Keratinocyte (primary cell): ENCODE measurements around the gene MDN1.

Experiments
- CTCF ChIP-seq, 3 experiments: IDR thresholded peaks in 1 of 3; conservative IDR thresholded peaks in 1 of 3; optimal IDR thresholded peaks in 1 of 3; 2 replicates in 2 of 3; 3 replicates in 1 of 3; pipeline versions ENCODE3 to v1.5.1; 2011; ENCODE audit warnings: low read length in 3 of 3, mild to moderate bottlenecking in 3 of 3, moderate library complexity in 2 of 3, control low read depth in 1 of 3, inconsistent platforms in 1 of 3; ENCODE audit not compliant: insufficient read depth in 2 of 3; ENCODE audit errors: extremely low read depth in 1 of 3
- EZH2 ChIP-seq: IDR thresholded peaks from one replicate; pipeline ENCODE4 v1.6.1; 2012; ENCODE audit warnings: inconsistent platforms, mild to moderate bottlenecking, low read length, moderate library complexity

GRCh38 chr6:89716532-89716931, 103.1 kb downstream of the MDN1 start:
- TF ChIP-seq EZH2: no peak
- TF ChIP-seq CTCF (optimal IDR thresholded peaks at IDR 0.05 in 1 of 3, IDR thresholded peaks at IDR 0.05 in 1 of 3, conservative IDR thresholded peaks at IDR 0.05 in 1 of 3; ENCODE audit: extremely low read depth in 1 of 3, insufficient read depth in 2 of 3, low read length in 3 of 3): no peak
